BJ (cell line): ENCODE results near the gene DLG2. TPM values are rescaled to one million over a fixed set of nuclear protein-coding genes. Genes with fewer than 3 reads are reported as not detected.

ENCODE experiments used
- CTCF ChIA-PET: fragments of 350-600 bp; formaldehyde crosslinking; extraction: SDS; loops from one replicate; lab custom pipeline; 2021; ENCODE audit warnings: antibody characterized with exemption, inconsistent platforms; lab: Yijun Ruan, JAX
- POLR2A ChIA-PET: fragments of 300-600 bp; sonication (Branson Sonifier 250); formaldehyde crosslinking; extraction: SDS; loops from one replicate; lab custom pipeline; 2021; ENCODE audit warnings: antibody characterized with exemption; lab: Charles Lee
- DNase-seq: peaks from one replicate; pipeline ENCODE4 v3.0.0-alpha.2; 2011; ENCODE audit warnings: low read depth
- H3K27me3 ChIP-seq: 2 replicates; pipeline ENCODE4 v1.6.0; 2011; ENCODE audit warnings: low read length; ENCODE audit not compliant: control insufficient read depth, insufficient read depth
- H3K36me3 ChIP-seq: 2 replicates; pipeline ENCODE4 v1.5.1; 2011; ENCODE audit warnings: low read length; ENCODE audit not compliant: control insufficient read depth, insufficient read depth
- H3K4me3 ChIP-seq: 2 replicates; pipeline ENCODE4 v1.5.1; 2011; ENCODE audit warnings: low read depth, mild to moderate bottlenecking, control low read depth, low read length
- polyA plus RNA-seq: library from polyadenylated mRNA; depleted of rRNA; stranded (reverse); fragments of >200 nt; gene quantifications from 2 replicates; pipeline ENCODE4 v1.2.3, GENCODE V29; 2011
- TF ChIP-seq, protein P1 (sequence below): IDR thresholded peaks from 2 replicates; pipeline ENCODE4 v1.5.1; 2011; ENCODE audit warnings: low read depth, mild to moderate bottlenecking, control low read depth, inconsistent platforms, low read length, moderate library complexity; ENCODE audit not compliant: insufficient read depth

Gene DLG2
- polyA plus RNA-seq, 1 experiment = 0.28 TPM

DNA sequence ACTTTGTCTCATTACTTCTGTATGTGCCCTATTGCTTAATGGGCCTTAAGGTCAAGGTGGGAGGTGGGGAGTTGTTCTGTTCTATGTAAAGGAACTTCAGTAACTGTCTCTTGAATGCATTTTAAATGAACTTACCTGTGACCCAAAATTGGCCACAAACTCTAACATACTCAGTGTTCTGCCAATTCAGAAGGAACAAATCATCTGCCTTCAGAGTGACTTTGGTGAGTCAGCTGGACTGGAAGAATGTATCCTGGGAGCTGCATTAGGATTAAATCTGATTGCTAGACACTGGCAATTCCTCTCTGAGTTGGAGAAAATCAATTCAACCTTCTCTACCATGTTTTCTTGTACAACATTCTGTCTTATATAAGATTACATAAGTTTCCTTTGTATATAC lies 1104.8 kb downstream of the DLG2 start:
- Histone ChIP-seq H3K4me3 (no peak overlapping the region), H3K27me3 (no peaks in the 10 kb centered on the region), H3K36me3 (no peaks in the 10 kb centered on the region)
- DNase-seq = no peak
- TF ChIP-seq, protein P1, sequence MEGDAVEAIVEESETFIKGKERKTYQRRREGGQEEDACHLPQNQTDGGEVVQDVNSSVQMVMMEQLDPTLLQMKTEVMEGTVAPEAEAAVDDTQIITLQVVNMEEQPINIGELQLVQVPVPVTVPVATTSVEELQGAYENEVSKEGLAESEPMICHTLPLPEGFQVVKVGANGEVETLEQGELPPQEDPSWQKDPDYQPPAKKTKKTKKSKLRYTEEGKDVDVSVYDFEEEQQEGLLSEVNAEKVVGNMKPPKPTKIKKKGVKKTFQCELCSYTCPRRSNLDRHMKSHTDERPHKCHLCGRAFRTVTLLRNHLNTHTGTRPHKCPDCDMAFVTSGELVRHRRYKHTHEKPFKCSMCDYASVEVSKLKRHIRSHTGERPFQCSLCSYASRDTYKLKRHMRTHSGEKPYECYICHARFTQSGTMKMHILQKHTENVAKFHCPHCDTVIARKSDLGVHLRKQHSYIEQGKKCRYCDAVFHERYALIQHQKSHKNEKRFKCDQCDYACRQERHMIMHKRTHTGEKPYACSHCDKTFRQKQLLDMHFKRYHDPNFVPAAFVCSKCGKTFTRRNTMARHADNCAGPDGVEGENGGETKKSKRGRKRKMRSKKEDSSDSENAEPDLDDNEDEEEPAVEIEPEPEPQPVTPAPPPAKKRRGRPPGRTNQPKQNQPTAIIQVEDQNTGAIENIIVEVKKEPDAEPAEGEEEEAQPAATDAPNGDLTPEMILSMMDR = no peak
- ChIA-PET CTCF (interaction anchor here (2.7 kb wide), 1 partner anchor 686 kb away, joined by 19 read pairs; no protein-coding TSS in a partner anchor), POLR2A (no interaction called here)

DNA sequence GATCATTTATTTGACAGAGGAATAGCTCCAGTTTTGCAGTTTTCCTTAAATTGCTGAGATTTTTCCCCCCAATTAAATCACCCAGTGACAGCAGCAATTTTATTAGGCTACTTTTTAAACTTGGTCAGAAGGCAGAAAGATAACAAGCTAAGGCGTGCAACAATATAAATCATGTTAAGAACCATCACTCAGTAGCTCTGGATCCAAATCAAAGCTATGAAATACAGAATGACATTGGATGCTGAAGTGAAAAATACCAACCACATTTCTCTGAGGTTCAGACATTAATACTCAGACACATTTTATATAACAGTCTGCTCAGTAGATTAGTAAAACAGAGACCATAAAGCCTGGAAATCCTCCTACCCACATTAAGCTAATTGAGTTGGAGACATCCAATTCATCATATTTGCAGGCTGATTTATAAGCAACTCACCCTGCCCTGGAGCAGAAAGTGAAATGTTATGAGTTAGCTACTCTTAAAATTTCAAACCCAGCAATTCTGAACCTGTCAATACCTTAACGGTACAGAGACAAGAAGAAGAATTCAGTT lies 1108.4 kb downstream of the DLG2 start:
- Histone ChIP-seq H3K36me3 (no peaks in the 10 kb centered on the region), H3K4me3 (no peak overlapping the region), H3K27me3 (no peaks in the 10 kb centered on the region)
- TF ChIP-seq, protein P1 = no peak
- POLR2A ChIA-PET = no interaction called here
- no peak for DNase-seq
- CTCF ChIA-PET = no interaction called here

DNA sequence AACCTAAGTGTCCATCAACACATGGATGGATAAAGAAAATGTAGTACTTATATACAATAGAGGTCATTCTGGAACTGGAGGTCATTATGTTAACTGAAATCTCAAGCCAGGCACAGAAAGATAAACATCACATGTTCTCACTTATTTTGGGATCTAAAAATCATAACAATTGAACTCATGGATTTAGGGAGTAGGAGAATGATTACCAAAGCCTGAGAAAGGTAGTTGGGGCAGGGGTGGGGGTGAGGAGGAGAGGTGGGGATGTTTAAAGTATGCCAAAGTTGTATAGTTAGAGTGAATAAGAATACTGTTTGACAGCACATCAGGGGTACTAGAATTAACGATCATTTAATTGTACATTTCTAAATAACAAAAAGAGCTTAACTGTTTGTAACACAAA lies 1112.7 kb downstream of the DLG2 start:
- ChIA-PET POLR2A (no interaction called here), CTCF (no interaction called here)
- TF ChIP-seq, protein P1 = no peak
- no peaks in the 10 kb centered on the region for H3K36me3 ChIP-seq
- H3K4me3 ChIP-seq = no peak overlapping the region
- DNase-seq = no peak
- H3K27me3 ChIP-seq = no peaks in the 10 kb centered on the region

DNA sequence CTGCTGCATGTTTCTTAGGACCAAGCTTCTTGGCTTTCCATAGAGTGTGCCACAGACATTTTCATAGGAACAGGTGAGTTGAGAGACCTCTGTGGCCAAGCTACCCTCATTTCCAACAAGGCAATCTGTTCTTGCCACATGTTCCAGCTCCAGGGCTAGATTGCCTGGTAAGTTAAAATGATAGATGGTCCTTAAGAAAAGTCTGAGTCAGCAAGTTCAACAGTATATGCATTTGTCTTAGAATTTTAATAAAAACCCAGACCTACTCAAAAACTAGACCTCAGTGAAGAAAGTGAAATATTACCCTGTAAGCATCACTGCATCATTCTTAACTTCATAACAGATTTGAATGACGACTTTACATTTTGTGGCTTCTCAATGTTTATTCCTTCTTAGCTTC lies 1123.6 kb downstream of the DLG2 start:
- POLR2A ChIA-PET = no interaction called here
- Histone ChIP-seq H3K4me3 (no peak overlapping the region), H3K27me3 (no peaks in the 10 kb centered on the region), H3K36me3 (no peaks in the 10 kb centered on the region)
- CTCF ChIA-PET = no interaction called here
- no peak for DNase-seq
- TF ChIP-seq, protein P1 = no peak

DNA sequence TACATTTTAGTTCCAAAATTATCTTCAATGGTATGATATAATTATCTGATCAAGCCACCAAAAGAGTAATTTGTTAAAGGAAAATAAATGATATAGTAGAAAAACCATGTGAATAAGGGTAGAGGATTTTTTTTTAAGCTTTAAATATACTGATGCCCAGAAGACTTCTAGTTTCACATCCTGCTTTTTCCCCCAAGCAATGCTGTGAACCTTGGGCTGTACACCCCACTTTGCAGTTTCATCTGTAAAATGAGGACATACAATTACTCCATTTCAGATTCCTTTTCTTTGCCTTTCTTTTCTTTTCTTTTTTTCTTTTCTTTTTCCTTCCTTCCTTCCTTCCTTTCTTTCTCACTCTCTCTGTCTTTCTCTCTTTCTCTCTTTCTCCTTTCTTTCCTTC lies 1125.4 kb downstream of the DLG2 start:
- POLR2A ChIA-PET = no interaction called here
- H3K36me3 ChIP-seq = no peaks in the 10 kb centered on the region
- CTCF ChIA-PET = no interaction called here
- no peak for DNase-seq
- no peaks in the 10 kb centered on the region for H3K27me3 ChIP-seq
- H3K4me3 ChIP-seq = no peak overlapping the region
- TF ChIP-seq, protein P1 = no peak
